GM19324 (cell line): ENCODE data around the gene ARHGAP10.

Experiments
- ATAC-seq: cut with Tn5 transposase; IDR thresholded peaks from one replicate; pipeline ENCODE4 v1.9.1; 2021; ENCODE audit warnings: mild to moderate bottlenecking, moderate library complexity; ENCODE audit not compliant: unreplicated experiment, low FRiP score

Gene ARHGAP10

GRCh38 chr4:147823130-147823529 lies 91.2 kb downstream of the ARHGAP10 start:
- no peak for ATAC-seq

DNA sequence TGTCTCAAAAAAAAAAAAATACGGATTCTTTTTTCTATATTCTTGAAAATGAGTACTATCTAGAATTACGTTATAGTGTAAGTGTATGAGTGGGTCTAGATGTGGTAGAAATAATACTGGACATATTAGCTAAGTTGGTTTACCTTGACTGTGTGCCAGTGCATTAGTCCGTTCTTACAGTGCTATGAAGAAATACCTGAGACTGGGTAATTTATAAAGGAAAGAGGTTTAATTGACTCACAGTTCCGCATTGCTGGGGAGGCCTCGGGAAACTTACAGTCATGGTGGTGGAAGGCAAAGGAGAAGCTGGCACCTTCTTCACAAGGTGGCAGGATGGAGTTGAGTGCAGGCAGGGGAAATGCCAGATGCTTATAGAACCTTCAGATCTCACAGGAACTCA lies 92.4 kb downstream of the ARHGAP10 start:
- ATAC-seq: no peak

DNA sequence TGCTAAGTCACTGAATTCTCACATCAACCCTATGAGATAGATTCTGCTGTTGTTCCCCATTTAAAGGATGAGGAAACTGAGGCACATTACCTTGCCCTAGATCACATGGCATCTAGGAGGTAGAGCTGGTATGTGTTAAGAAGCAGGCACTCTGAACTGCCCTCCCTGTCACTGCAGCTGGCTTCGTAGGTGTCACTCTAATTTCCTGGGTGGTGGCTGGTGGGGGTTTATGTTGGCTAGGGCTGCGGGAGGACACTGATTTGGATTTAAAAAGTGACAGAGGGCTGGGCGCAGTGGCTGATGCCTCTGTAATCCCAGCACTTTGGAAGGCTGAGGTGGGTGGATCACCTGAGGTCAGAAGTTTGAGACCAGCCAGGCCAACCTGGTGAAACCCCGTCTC lies 93.0 kb downstream of the ARHGAP10 start:
- no peak for ATAC-seq

- no peak for ATAC-seq
Observed at GRCh38 chr4:147825451-147826287, 93.8 kb downstream of the ARHGAP10 start.

DNA sequence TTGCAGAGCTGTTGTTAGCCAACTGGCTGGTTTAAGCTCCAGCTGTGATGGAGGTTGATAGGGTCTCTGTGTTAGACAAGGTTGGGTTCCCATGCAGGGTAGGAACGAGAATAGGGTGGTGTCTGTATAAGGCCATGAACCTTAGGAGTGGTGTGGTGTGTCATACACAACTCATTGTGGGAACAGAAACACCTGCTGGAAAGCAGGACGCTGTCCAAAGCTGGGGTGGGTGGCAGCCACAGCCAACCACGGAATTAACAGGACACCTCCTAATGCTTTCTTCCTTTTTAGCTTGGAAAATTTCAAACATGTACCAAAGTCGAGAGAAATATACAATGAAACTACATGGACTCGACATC lies 94.4 kb downstream of the ARHGAP10 start:
- no peak for ATAC-seq

GRCh38 chr4:147828331-147828905 lies 96.5 kb downstream of the ARHGAP10 start:
- ATAC-seq: no peak

DNA sequence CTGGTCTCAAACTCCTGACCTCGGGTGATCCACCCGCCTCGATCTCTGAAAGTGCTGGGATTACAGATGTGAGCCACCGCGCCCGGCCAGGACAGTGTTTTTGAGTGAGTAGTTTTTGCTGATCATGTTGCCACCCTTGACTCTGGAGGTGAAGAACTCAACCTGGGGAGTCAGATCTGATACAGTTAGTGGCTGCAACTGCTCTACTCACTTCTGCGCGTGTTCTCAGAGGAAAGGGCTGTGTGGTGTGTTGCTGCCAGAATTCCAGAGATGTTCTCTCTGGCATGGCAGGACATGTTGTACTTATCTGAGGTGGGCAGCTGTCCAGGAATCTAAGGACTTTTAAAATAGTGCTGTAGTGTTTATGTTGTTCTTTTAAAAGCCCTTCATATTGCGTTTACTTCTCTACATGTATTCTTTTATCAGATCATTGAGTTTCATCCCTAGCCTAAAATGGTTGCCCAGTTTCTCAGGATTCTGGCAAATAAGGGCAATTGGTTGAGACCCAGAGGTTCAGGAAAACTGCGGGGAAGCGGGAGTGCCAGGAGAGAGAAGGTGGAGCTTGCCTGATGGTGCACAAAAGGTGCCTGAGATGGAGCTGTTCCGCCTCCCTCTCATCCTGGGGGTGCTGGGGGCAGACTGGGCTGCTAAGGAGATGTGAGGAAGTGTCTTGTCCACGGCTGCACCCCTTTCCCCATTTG lies 97.7 kb downstream of the ARHGAP10 start:
- no peak for ATAC-seq

GRCh38 chr4:147830102-147830463 lies 98.2 kb downstream of the ARHGAP10 start:
- no peak for ATAC-seq

DNA sequence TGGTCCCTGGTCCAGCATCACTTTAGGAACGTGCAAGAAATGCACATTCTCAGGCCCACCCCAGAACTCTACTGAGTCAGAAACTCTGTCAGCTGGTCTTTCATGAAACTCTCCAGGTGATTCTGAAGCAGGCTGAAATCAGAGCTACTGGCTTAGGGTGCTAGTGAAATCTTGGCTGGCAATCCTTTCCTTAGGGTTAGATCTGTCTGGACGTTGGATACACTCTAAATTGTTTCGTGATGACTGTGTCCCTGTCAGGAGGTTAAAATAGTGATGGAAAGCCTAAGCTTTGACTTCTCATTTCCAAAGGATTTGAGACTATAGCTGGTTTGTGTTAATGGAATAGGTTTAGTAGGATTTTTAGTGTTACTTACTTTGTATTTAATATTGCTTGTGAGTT lies 99.1 kb downstream of the ARHGAP10 start:
- ATAC-seq: no peak

DNA sequence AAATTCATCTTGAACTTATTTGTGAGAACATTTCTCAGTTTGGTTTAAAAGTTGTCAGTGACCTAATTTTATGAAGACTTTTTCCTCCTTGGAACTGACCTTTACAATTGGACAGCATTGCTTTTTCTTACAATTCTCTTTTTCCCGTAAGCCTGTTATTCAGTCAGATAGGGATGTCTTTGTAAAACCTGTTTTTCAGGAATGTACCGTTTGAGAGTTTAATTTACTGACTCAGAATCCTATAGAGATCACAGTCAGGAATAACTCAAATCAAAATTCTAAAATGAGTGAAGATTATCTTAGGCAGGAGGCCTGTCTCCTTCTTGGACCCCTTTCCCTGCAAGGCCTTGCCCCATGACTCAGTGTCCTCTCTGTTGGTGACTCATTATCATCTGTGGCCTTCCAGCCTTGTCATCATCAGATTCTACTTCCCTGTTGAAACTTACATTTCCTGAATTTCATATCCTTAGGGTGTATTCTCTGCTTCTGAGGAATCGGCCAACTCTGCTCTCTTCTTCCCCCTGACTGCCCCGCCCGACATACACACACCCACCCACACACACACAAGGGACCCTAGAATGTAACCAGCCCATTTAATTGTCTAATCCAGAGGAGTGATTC lies 99.8 kb downstream of the ARHGAP10 start:
- ATAC-seq: no peak

- no peak for ATAC-seq
Observed at GRCh38 chr4:147833254-147833653, 101.4 kb downstream of the ARHGAP10 start.

DNA sequence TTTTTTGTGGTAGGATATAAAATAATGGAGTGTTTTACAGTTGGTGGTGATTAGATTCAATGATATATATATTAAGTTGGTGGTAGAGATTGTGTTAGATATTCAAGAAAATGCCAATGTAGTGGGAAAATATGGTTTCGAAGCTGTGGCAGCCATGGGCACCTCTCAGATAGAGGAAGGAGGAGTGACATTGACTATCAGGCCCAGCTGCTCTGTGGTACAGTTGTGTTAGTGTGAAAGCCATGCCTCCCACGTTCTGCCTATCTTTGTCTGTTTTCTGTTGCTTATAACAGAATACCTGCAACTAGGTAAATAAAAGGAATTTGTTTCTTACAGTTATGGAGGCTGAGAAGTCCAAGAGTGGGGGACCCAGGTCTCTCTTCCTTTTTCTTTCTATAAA lies 101.9 kb downstream of the ARHGAP10 start:
- ATAC-seq: no peak

DNA sequence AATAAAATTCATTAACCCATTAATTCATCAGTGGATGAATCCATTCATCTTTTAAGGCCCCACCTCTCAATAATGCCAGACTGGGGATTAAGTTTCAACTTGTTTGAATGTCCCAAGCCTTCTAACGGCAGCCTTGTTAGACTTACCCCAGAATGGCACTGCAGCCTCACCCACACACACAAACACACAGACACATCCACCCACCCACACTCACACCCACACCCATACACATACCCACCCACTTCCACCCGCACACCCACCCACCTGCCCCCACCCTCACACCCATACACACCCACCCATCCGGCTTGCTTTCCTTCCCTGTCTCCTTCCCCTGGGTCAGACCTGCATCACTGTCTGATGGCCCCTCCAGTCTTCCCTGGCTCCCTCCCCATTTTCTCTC lies 102.6 kb downstream of the ARHGAP10 start:
- ATAC-seq: no peak

DNA sequence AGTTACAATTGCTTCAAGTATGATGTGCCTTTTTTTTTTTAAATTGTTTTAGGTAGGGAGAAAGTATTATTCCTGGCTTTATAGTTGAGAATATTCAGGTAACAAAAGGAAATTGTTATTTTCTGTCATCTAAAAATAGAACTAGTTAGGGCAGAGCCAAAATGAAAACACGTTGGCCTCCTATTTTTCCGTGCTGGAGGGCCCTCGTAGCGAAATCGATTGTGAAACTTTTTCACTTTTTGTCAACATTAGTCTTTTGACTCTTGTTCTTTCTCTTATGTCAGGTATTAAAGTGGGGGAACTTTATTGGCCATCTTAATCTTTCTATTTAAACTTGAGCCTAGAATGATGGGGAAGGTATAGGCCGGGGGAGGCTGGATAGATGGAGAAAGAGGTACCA lies 104.9 kb downstream of the ARHGAP10 start:
- ATAC-seq: no peak

GRCh38 chr4:147837435-147837834 lies 105.5 kb downstream of the ARHGAP10 start:
- no peak for ATAC-seq

DNA sequence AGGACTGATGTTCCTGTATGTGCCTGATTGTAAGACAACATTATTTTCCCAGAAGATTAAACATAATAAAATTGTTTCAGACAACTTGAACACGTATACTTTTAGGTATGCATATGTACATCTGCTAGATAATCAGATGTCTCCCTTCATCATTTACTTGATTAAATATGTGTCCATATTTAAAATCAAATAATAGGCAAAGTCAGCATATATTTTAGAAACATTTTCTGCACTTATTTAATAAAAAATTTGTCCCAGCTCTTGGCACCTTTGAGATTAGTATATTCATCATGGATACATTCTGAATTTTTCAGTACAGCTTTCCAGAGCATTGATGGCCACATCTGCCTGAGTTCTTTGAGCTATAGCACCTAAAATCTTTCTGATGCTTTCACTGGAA lies 106.0 kb downstream of the ARHGAP10 start:
- no peak for ATAC-seq

DNA sequence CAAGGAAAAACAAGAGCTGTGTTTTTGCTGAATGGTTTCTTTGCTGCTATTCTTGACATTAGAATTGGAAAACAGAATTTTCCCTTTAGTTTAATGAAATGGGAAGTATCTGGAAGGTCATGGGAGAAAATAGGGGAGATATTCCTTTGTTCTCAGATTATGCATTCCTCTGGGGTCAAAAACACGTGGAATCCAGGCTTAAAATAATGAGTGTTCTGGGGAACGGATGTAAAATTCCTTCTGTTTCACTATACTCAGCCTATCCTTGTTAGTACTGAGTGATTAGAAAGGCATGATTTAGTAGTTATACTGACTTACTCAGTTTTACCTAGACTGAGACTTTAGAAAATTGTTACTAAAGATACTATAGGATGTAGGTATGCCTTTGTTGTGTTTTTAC lies 107.3 kb downstream of the ARHGAP10 start:
- no peak for ATAC-seq

DNA sequence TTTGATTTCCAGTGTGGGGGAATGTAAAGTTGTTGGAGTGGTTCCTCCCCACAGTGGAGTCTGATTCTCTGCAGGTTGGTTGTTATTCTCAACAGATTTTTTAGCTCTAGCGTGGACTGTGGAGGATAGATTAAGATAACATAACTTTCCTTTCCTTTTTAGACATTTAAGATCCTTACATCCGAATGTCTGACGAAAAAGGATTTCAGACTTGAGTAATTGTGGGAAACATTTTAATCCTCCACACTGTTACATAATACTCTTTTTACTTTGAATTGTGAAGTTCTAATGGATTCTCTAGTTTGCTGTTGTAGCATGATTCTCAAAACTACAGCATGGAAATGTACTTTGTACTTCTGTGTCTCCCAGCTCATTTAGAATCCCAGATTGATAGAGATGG lies 107.8 kb downstream of the ARHGAP10 start:
- no peak for ATAC-seq

- ATAC-seq: no peak
Observed at GRCh38 chr4:147840838-147841738, 109.2 kb downstream of the ARHGAP10 start.

GRCh38 chr4:147842573-147842972 lies 110.7 kb downstream of the ARHGAP10 start:
- ATAC-seq: no peak
